HepG2 (cell line): ENCODE results near the gene CLMP. TPM values are rescaled to one million over a fixed set of nuclear protein-coding genes. Genes with fewer than 3 reads are reported as not detected.

Experiments
- ARNTL ChIP-seq: sonication (generic); formaldehyde crosslinking; IDR thresholded peaks from 2 replicates; pipeline ENCODE4 v1.4.0; 2020; ENCODE audit warnings: mild to moderate bottlenecking, missing genetic modification reagents
- CEBPG ChIP-seq: IDR thresholded peaks from 2 replicates; pipeline ENCODE4 v1.6.1; 2016
- EED ChIP-seq: sonication (generic); formaldehyde crosslinking; IDR thresholded peaks from 2 replicates; pipeline ENCODE4 v1.5.0; 2020; ENCODE audit warnings: mild to moderate bottlenecking, missing genetic modification reagents
- FOSL1 ChIP-seq: sonication (generic); formaldehyde crosslinking; IDR thresholded peaks from 2 replicates; pipeline ENCODE4 v1.9.0; 2021; ENCODE audit warnings: missing genetic modification reagents, borderline replicate concordance
- HOXA3 ChIP-seq: sonication (generic); formaldehyde crosslinking; IDR thresholded peaks from 2 replicates; pipeline ENCODE4 v1.5.0; 2020; ENCODE audit warnings: missing genetic modification reagents
- IRX3 ChIP-seq: sonication (generic); formaldehyde crosslinking; IDR thresholded peaks from 2 replicates; pipeline ENCODE4 v1.8.1; 2023; ENCODE audit warnings: mild to moderate bottlenecking, low read depth, missing genetic modification reagents, borderline replicate concordance
- PHF8 ChIP-seq: sonication (generic); formaldehyde crosslinking; IDR thresholded peaks from 2 replicates; pipeline ENCODE4 v1.5.0; 2020; ENCODE audit warnings: missing genetic modification reagents
- SSRP1 ChIP-seq: IDR thresholded peaks from 2 replicates; pipeline ENCODE4 v1.6.1; 2016; ENCODE audit warnings: control low read depth
- XRCC5 ChIP-seq: fragments of 200-400 bp; formaldehyde crosslinking; optimal IDR thresholded peaks from 2 replicates; pipeline ENCODE3; 2017; ENCODE audit warnings: mild to moderate bottlenecking, low read length
- ZNF703 ChIP-seq: sonication (generic); formaldehyde crosslinking; IDR thresholded peaks from 2 replicates; pipeline ENCODE4 v1.5.1; 2020; ENCODE audit warnings: missing genetic modification reagents, mild to moderate bottlenecking, moderate library complexity, borderline replicate concordance
- ZNF761 ChIP-seq: sonication (generic); formaldehyde crosslinking; conservative IDR thresholded peaks from 2 replicates; pipeline ENCODE4 v1.4.0; 2020; ENCODE audit warnings: mild to moderate bottlenecking, missing genetic modification reagents
- ZNF780A ChIP-seq: sonication (generic); formaldehyde crosslinking; IDR thresholded peaks from 2 replicates; pipeline ENCODE4 v1.8.0; 2022; ENCODE audit warnings: mild to moderate bottlenecking, missing genetic modification reagents, moderate library complexity
- polyA plus RNA-seq, 8 experiments: library from polyadenylated mRNA; depleted of rRNA in 3 of 8; stranded (reverse) in 7 of 8; unstranded in 1 of 8; fragments of >200 nt; fragmentation: Illumina TruSeq in 4 of 8; extraction: Trizol in 4 of 8; gene quantifications; 2 replicates each; pipeline versions ENCODE4 v1.2.1 to v1.2.3, GENCODE V29; 2011 to 2016; ENCODE audit warnings: low read depth in 4 of 8, missing spikeins in 1 of 8, mixed read lengths in 1 of 8; ENCODE audit not compliant: insufficient read depth in 1 of 8
- total RNA-seq, 5 experiments: library from RNA; depleted of rRNA; stranded (reverse); fragments of >200 nt; fragmentation: Illumina TruSeq; extraction: Trizol; gene quantifications; 2 replicates each; pipeline ENCODE4 v1.2.3, GENCODE V29; 2016; ENCODE audit warnings: low read depth in 1 of 5
- TF ChIP-seq, protein P1 (sequence below): sonication (generic); formaldehyde crosslinking; IDR thresholded peaks from 2 replicates; pipeline ENCODE4 v1.5.1; 2020; ENCODE audit warnings: mild to moderate bottlenecking, missing genetic modification reagents, borderline replicate concordance
- TF ChIP-seq, protein P2 (sequence below): sonication (generic); formaldehyde crosslinking; IDR thresholded peaks from 2 replicates; pipeline ENCODE4 v1.4.0; 2020; ENCODE audit warnings: missing genetic modification reagents, borderline replicate concordance
- TF ChIP-seq, protein P3 (sequence below): sonication (generic); formaldehyde crosslinking; IDR thresholded peaks from 2 replicates; pipeline ENCODE4 v1.5.0; 2020; ENCODE audit warnings: mild to moderate bottlenecking, missing genetic modification reagents, borderline replicate concordance
- TF ChIP-seq, protein P4 (sequence below): sonication (generic); formaldehyde crosslinking; IDR thresholded peaks from 2 replicates; pipeline ENCODE4 v1.4.0; 2020; ENCODE audit warnings: missing genetic modification reagents

CLMP gene
- total and polyA plus RNA-seq, 2 of the 13 experiments (the other 11 are each of a cell fraction or from before 2014, with no cell fraction given), result not detected

DNA sequence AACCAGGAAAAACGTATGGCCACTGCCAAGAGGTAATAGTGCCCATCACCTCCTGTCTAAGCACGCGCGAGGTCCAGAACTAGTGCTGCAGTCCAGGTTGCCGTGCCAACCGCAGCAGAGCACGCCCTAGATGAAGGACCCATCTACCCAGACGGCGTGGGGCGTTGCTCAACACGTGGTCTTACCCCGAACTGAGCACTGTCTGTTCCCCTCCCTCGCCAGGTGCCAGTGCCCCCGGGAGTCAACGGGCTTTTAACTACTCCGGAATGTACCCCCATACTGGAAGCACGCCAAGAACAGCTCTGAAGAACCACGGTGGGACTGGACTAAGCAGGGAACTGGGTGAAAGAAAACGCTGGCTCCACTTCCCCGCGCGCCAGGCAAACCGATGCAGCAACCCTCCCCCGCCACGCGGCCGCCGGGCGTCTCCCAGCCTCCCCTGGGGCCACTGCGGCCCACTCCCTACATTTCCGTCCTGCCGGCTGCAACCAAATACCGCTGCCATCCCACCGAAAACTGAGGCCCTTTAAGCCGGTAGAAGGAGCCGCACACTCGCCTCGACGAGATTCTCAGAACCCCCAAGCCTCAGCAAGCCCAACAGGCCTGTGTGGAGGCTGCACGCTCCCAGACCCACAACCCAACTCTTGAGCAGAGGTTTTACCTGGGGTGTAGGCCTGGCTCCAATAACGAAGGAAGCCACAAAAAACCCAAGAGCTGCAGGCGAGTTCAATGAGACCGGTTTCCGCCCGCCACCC is 133.5 kb downstream of the CLMP start, which contains the start of gene HSPA8 (continued):
- TF ChIP-seq ARNTL (0 out of 2 replicates have a peak, but pooled peaks have one; percentile 26), ZNF703 (peak; percentile 80; the same call in 1 of the 2 replicates), XRCC5 (no peak), EED (CRISPR knock-in tag) (peak; percentile 57; the same call in 1 of the 2 replicates), IRX3 (CRISPR knock-in tag) (0 out of 2 replicates have a peak, but pooled peaks have one; percentile 53), HOXA3 (CRISPR knock-in tag) (peak; percentile 26), SSRP1 (0 out of 2 replicates have a peak, but pooled peaks have one; percentile 49), PHF8 (CRISPR knock-in tag) (peak; percentile 78), ZNF761 (peak; percentile 30; the same call in 1 of the 2 replicates), FOSL1 (CRISPR knock-in tag) (no peak), CEBPG (CRISPR knock-in tag) (0 out of 2 replicates have a peak, but pooled peaks have one; percentile 11), ZNF780A (CRISPR knock-in tag) (peak; percentile 34; the same call in 1 of the 2 replicates)
- TF ChIP-seq, protein P1, sequence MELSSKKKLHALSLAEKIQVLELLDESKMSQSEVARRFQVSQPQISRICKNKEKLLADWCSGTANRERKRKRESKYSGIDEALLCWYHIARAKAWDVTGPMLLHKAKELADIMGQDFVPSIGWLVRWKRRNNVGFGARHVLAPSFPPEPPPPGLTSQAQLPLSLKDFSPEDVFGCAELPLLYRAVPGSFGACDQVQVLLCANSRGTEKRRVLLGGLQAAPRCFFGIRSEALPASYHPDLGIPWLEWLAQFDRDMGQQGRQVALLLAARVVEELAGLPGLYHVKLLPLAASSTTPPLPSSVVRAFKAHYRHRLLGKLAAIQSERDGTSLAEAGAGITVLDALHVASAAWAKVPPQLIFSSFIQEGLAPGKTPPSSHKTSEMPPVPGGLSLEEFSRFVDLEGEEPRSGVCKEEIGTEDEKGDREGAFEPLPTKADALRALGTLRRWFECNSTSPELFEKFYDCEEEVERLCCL (CRISPR knock-in tag), result peak; percentile 88; the same call in 1 of the 2 replicates
- TF ChIP-seq, protein P2, sequence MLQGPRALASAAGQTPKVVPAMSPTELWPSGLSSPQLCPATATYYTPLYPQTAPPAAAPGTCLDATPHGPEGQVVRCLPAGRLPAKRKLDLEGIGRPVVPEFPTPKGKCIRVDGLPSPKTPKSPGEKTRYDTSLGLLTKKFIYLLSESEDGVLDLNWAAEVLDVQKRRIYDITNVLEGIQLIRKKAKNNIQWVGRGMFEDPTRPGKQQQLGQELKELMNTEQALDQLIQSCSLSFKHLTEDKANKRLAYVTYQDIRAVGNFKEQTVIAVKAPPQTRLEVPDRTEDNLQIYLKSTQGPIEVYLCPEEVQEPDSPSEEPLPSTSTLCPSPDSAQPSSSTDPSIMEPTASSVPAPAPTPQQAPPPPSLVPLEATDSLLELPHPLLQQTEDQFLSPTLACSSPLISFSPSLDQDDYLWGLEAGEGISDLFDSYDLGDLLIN, result 0 out of 2 replicates have a peak, but pooled peaks have one; percentile 45
- TF ChIP-seq, protein P3, sequence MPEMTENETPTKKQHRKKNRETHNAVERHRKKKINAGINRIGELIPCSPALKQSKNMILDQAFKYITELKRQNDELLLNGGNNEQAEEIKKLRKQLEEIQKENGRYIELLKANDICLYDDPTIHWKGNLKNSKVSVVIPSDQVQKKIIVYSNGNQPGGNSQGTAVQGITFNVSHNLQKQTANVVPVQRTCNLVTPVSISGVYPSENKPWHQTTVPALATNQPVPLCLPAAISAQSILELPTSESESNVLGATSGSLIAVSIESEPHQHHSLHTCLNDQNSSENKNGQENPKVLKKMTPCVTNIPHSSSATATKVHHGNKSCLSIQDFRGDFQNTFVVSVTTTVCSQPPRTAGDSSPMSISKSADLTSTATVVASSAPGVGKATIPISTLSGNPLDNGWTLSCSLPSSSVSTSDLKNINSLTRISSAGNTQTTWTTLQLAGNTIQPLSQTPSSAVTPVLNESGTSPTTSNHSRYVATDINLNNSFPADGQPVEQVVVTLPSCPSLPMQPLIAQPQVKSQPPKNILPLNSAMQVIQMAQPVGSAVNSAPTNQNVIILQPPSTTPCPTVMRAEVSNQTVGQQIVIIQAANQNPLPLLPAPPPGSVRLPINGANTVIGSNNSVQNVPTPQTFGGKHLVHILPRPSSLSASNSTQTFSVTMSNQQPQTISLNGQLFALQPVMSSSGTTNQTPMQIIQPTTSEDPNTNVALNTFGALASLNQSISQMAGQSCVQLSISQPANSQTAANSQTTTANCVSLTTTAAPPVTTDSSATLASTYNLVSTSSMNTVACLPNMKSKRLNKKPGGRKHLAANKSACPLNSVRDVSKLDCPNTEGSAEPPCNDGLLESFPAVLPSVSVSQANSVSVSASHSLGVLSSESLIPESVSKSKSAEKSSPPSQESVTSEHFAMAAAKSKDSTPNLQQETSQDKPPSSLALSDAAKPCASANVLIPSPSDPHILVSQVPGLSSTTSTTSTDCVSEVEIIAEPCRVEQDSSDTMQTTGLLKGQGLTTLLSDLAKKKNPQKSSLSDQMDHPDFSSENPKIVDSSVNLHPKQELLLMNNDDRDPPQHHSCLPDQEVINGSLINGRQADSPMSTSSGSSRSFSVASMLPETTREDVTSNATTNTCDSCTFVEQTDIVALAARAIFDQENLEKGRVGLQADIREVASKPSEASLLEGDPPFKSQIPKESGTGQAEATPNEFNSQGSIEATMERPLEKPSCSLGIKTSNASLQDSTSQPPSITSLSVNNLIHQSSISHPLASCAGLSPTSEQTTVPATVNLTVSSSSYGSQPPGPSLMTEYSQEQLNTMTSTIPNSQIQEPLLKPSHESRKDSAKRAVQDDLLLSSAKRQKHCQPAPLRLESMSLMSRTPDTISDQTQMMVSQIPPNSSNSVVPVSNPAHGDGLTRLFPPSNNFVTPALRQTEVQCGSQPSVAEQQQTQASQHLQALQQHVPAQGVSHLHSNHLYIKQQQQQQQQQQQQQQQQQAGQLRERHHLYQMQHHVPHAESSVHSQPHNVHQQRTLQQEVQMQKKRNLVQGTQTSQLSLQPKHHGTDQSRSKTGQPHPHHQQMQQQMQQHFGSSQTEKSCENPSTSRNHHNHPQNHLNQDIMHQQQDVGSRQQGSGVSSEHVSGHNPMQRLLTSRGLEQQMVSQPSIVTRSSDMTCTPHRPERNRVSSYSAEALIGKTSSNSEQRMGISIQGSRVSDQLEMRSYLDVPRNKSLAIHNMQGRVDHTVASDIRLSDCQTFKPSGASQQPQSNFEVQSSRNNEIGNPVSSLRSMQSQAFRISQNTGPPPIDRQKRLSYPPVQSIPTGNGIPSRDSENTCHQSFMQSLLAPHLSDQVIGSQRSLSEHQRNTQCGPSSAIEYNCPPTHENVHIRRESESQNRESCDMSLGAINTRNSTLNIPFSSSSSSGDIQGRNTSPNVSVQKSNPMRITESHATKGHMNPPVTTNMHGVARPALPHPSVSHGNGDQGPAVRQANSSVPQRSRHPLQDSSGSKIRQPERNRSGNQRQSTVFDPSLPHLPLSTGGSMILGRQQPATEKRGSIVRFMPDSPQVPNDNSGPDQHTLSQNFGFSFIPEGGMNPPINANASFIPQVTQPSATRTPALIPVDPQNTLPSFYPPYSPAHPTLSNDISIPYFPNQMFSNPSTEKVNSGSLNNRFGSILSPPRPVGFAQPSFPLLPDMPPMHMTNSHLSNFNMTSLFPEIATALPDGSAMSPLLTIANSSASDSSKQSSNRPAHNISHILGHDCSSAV, result peak; percentile 71; the same call in 1 of the 2 replicates
- TF ChIP-seq, protein P4, sequence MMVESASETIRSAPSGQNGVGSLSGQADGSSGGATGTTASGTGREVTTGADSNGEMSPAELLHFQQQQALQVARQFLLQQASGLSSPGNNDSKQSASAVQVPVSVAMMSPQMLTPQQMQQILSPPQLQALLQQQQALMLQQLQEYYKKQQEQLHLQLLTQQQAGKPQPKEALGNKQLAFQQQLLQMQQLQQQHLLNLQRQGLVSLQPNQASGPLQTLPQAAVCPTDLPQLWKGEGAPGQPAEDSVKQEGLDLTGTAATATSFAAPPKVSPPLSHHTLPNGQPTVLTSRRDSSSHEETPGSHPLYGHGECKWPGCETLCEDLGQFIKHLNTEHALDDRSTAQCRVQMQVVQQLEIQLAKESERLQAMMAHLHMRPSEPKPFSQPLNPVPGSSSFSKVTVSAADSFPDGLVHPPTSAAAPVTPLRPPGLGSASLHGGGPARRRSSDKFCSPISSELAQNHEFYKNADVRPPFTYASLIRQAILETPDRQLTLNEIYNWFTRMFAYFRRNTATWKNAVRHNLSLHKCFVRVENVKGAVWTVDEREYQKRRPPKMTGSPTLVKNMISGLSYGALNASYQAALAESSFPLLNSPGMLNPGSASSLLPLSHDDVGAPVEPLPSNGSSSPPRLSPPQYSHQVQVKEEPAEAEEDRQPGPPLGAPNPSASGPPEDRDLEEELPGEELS (CRISPR knock-in tag), result no peak
